Measurements from ENCODE around the gene RCAN1.

DNA sequence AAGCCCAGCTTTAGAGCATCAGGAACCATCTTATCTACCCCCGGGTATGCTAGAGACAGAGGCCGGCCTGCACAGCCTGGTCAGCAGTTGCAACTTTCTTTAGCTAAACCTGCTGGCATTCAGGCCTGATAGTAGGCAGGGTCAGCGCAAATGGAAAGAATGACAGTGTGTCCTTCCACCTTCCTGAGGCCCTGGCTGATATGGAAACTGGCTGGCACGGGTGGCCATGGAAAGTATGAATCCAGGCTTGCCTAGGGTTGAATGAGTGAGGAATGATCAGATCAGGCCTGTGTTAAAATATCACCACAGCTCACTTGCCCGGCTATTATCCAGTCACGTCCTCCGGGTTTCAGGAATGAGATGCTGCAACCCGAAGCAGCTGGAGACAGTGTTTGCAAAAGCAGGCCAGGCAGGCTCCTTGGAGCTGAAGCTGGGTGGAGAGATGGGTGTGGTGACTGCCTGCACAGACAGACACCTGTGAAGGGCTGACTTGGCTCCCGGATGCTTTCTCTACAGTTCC lies 34.7 kb downstream of the RCAN1 start:
- TF ChIP-seq POLR2AphosphoS5 (IDR thresholded peaks at IDR 0.05; ENCODE audit: low read depth, low read length) (no peak), POLR2A (IDR thresholded peaks at IDR 0.05; ENCODE audit: low read depth, low read length) (no peak), TAF1 (IDR thresholded peaks at IDR 0.05; ENCODE audit: borderline replicate concordance, low read depth, low read length) (no peak)
